HCT116 (cell line): ENCODE results near the gene NRP1. TPM values are rescaled to one million over a fixed set of nuclear protein-coding genes. Genes with fewer than 3 reads are reported as not detected.

ENCODE experiments used
- ATAC-seq: fragments of 200-7000 bp; cut with Tn5 transposase; 2 replicates; pipeline ENCODE4 v1.9.1; 2020; ENCODE audit warnings: mild to moderate bottlenecking, moderate library complexity
- BruUV-seq: library from RNA; stranded (reverse); fragments of 400-500 nt; replicated peaks from 2 replicates; lab custom pipeline; 2021; lab: Mats Ljungman, UMichigan
- CTCF ChIA-PET: fragments of 300-600 bp; sonication (Branson Sonifier 250); formaldehyde crosslinking; loops from one replicate; lab custom pipeline; 2021; ENCODE audit warnings: antibody characterized with exemption; lab: Charles Lee
- POLR2A ChIA-PET: fragments of 300-600, 350-600 bp; sonication (Branson Sonifier 250); formaldehyde crosslinking; loops from one replicate; lab custom pipeline; 2021; ENCODE audit warnings: antibody characterized with exemption; lab: Charles Lee
- RAD21 ChIA-PET, 2 experiments: fragments of 300-600 bp; sonication (Branson Sonifier 250); formaldehyde crosslinking; loops; one replicate each; lab custom pipeline; 2023; ENCODE audit warnings: low total read pairs in 2 of 2; ENCODE audit not compliant: uncharacterized antibody in 2 of 2, unreplicated experiment in 2 of 2, low non-redundant PET in 1 of 2; lab: Charles Lee
- DNase-seq: peaks from one replicate; pipeline ENCODE4 v3.0.0-alpha.2; 2010; ENCODE audit warnings: low read depth, low spot score
- H2AFZ ChIP-seq: fragments of 200-600 bp; shearing (Covaris generic), sonication (generic); 2 replicates; pipeline ENCODE4 v1.6.1; 2017; ENCODE audit warnings: low read depth, mixed run types, mixed read lengths, antibody characterized with exemption, low read length; ENCODE audit not compliant: poor library complexity, severe bottlenecking
- H3K27ac ChIP-seq: 2 replicates; pipeline ENCODE4 v1.5.1; 2012; ENCODE audit warnings: low read depth, low read length
- H3K27me3 ChIP-seq: fragments of 200-600 bp; sonication (generic); 2 replicates; pipeline ENCODE4 v1.6.1; 2016; ENCODE audit warnings: mixed run types, low read length, mixed read lengths; ENCODE audit not compliant: insufficient read depth
- H3K36me3 ChIP-seq, 2 experiments: fragments of 200-500 bp in 1 of 2; fragments of 200-600 bp in 1 of 2; sonication (Bioruptor generic) in 1 of 2; sonication (generic) in 1 of 2; 2 replicates each; pipeline versions ENCODE4 v1.5.1 to v1.6.1; 2014 to 2016; ENCODE audit warnings: low read length in 2 of 2, inconsistent platforms in 1 of 2, mixed read lengths in 1 of 2, mixed run types in 1 of 2; ENCODE audit not compliant: insufficient read depth in 2 of 2, control insufficient read depth in 1 of 2
- H3K4me1 ChIP-seq, 2 experiments: fragments of 200-600 bp in 1 of 2; sonication (generic) in 1 of 2; 2 replicates each; pipeline versions ENCODE4 v1.5.1 to v1.6.1; 2012 to 2017; ENCODE audit warnings: low read length in 2 of 2, inconsistent platforms in 1 of 2, mild to moderate bottlenecking in 1 of 2, mixed read lengths in 1 of 2, mixed run types in 1 of 2, moderate library complexity in 1 of 2; ENCODE audit not compliant: insufficient read depth in 2 of 2, control insufficient read depth in 1 of 2
- H3K4me2 ChIP-seq: fragments of 200-600 bp; sonication (generic); 2 replicates; pipeline ENCODE4 v1.6.1; 2017; ENCODE audit warnings: mixed run types, low read length, mixed read lengths
- H3K4me3 ChIP-seq, 2 experiments: fragments of 200-600 bp in 1 of 2; sonication (generic) in 1 of 2; replicated peaks in 1 of 2; 2 replicates each; pipeline ENCODE4 v1.5.1; 2011 to 2016; ENCODE audit warnings: low read length in 2 of 2, control low read depth in 1 of 2, low read depth in 1 of 2, mild to moderate bottlenecking in 1 of 2, mixed read lengths in 1 of 2, mixed run types in 1 of 2
- H3K79me2 ChIP-seq: fragments of 200-600 bp; sonication (generic); 2 replicates; pipeline ENCODE4 v1.6.1; 2017; ENCODE audit warnings: mild to moderate bottlenecking, mixed run types, low read length, moderate library complexity, mixed read lengths; ENCODE audit not compliant: insufficient read depth
- H3K9ac ChIP-seq: fragments of 200-600 bp; sonication (generic); 2 replicates; pipeline ENCODE4 v1.6.1; 2016; ENCODE audit warnings: low read length, mixed read lengths
- H3K9me2 ChIP-seq: fragments of 200-600 bp; sonication (generic), shearing (Covaris generic); 2 replicates; pipeline ENCODE4 v1.6.1; 2017; ENCODE audit warnings: mixed run types, mild to moderate bottlenecking, moderate library complexity; ENCODE audit not compliant: insufficient read depth
- H3K9me3 ChIP-seq, 2 experiments: fragments of 200-500 bp in 1 of 2; fragments of 200-600 bp in 1 of 2; sonication (Bioruptor generic) in 1 of 2; sonication (generic) in 1 of 2; 2 replicates each; pipeline ENCODE4 v1.6.1; 2014 to 2017; ENCODE audit warnings: low read length in 2 of 2, mixed read lengths in 2 of 2, inconsistent platforms in 1 of 2, low read depth in 1 of 2, mild to moderate bottlenecking in 1 of 2, mixed run types in 1 of 2, moderate library complexity in 1 of 2; ENCODE audit not compliant: control insufficient read depth in 1 of 2, insufficient read depth in 1 of 2
- H4K20me1 ChIP-seq: fragments of 200-600 bp; sonication (generic), shearing (Covaris generic); 2 replicates; pipeline ENCODE4 v1.6.1; 2017; ENCODE audit warnings: mixed run types, mild to moderate bottlenecking, moderate library complexity; ENCODE audit not compliant: insufficient read depth
- CBX3 ChIP-seq: IDR thresholded peaks from 2 replicates; pipeline ENCODE4 v1.6.1; 2012; ENCODE audit warnings: low read depth
- CEBPB ChIP-seq: IDR thresholded peaks from 2 replicates; pipeline ENCODE4 v1.6.1; 2012; ENCODE audit warnings: low read depth
- EGR1 ChIP-seq: IDR thresholded peaks from 2 replicates; pipeline ENCODE4 v1.6.1; 2012; ENCODE audit warnings: low read depth
- ELF1 ChIP-seq: IDR thresholded peaks from 2 replicates; pipeline ENCODE4 v1.6.1; 2012; ENCODE audit warnings: low read depth, borderline replicate concordance
- EZH2 ChIP-seq: fragments of 200-600 bp; sonication (generic); IDR thresholded peaks from 2 replicates; pipeline ENCODE4 v1.6.1; 2017; ENCODE audit warnings: antibody characterized with exemption, mixed run types
- EZH2phosphoT487 ChIP-seq: fragments of 200-600 bp; IDR thresholded peaks from 2 replicates; pipeline ENCODE4 v1.6.1; 2018; ENCODE audit warnings: antibody characterized with exemption, borderline replicate concordance
- JUND ChIP-seq: IDR thresholded peaks from 2 replicates; pipeline ENCODE4 v1.6.1; 2012
- POLR2A ChIP-seq: IDR thresholded peaks from 2 replicates; pipeline ENCODE4 v1.7.0; 2011; ENCODE audit warnings: borderline replicate concordance; ENCODE audit not compliant: insufficient read depth, insufficient read length; ENCODE audit errors: extremely low read depth
- SIN3A ChIP-seq: IDR thresholded peaks from 2 replicates; pipeline ENCODE4 v1.6.1; 2012; ENCODE audit warnings: low read depth
- ZFX ChIP-seq: fragments of 450-650 bp; IDR thresholded peaks from 2 replicates; pipeline ENCODE4 v1.6.1; 2017
- ZNF274 ChIP-seq: fragments of 200-500 bp; sonication (Bioruptor generic); IDR thresholded peaks from 2 replicates; pipeline ENCODE4 v1.6.1; 2014; ENCODE audit warnings: mild to moderate bottlenecking, low read depth, low read length, inconsistent platforms
- intact Hi-C: fragments of 100-400 bp; cut with micrococcal nuclease; formaldehyde crosslinking; loops from 2 replicates; pipeline ENCODE4 v1.10.0; 2022
- total RNA-seq: library from RNA; stranded (reverse); gene quantifications from one replicate; pipeline ENCODE4 v1.2.1, GENCODE V29; 2021; ENCODE audit not compliant: unreplicated experiment
- TF ChIP-seq, protein P1 (sequence below): IDR thresholded peaks from 2 replicates; pipeline ENCODE4 v1.6.1; 2011; ENCODE audit warnings: mild to moderate bottlenecking, low read length, moderate library complexity; ENCODE audit not compliant: insufficient replicate concordance; ENCODE audit errors: extremely low read depth
- TF ChIP-seq, protein P2 (sequence below): IDR thresholded peaks from 2 replicates; pipeline ENCODE4 v1.6.1; 2012

Gene NRP1
- total RNA-seq, 1 experiment from 2014 or later: 3.8 TPM

DNA sequence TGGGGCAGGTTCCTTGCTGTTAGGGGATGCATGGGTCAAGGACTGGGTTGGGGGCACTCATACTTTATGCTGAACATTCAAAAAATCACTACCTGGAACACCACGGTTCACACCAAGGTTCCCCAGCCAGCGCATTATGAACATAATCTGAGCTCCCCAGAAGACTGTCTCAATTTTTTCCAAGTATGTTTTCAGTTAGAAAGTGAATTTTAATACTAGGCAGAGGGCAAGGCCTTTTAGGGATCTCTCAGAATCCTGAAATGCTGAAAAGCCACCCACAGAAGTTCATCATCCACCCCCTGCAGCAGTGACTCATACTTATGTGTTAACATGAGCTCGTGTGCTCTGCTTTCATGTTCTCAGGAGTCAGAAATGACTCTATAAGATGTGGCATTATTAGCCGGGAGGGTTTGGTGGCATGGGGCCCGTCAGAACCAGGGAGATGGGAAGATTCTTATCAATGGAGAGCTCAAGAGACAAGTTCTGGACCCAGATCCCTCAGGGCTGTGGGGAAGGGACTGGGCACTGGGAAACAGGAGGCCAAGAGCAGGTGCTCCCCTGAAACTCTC lies 191.2 kb downstream of the NRP1 start (continued):
- TF ChIP-seq, protein P1, sequence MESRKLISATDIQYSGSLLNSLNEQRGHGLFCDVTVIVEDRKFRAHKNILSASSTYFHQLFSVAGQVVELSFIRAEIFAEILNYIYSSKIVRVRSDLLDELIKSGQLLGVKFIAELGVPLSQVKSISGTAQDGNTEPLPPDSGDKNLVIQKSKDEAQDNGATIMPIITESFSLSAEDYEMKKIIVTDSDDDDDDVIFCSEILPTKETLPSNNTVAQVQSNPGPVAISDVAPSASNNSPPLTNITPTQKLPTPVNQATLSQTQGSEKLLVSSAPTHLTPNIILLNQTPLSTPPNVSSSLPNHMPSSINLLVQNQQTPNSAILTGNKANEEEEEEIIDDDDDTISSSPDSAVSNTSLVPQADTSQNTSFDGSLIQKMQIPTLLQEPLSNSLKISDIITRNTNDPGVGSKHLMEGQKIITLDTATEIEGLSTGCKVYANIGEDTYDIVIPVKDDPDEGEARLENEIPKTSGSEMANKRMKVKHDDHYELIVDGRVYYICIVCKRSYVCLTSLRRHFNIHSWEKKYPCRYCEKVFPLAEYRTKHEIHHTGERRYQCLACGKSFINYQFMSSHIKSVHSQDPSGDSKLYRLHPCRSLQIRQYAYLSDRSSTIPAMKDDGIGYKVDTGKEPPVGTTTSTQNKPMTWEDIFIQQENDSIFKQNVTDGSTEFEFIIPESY: no peak
- TF ChIP-seq ELF1: no peak
- TF ChIP-seq, all 23 proteins: peak for 7

DNA sequence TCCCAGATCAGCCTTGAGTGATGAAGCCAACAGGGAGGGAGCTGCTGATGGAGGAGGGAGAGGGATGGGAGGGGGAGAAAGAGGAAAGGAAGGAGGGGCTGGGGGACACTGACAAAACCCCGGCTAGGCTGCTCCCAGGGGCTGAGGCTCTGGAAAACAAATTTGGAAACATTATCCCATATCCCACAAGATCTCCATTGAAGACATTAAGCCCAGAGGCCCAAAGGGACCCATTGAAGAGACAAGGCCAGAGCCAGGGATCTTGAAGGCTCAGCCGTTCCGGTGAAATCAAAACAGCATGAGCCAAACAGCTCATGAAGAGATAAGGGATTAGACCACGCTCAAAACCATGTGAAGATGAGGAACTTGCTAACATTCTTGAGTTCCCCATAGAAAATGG lies 192.2 kb downstream of the NRP1 start:
- Histone ChIP-seq H3K4me3 (no peak overlapping the region), H3K36me3 (no peaks in the 10 kb centered on the region), H3K27me3 (no peaks in the 10 kb centered on the region), H2AFZ (no peak overlapping the region), H3K79me2 (no peaks in the 10 kb centered on the region), H4K20me1 (no peaks in the 10 kb centered on the region), H3K9ac (no peak overlapping the region), H3K9me3 (no peaks in the 10 kb centered on the region), H3K9me2 (no peaks in the 10 kb centered on the region), H3K4me2 (no peak overlapping the region), H3K4me1 (peaks cover 27 to 59% of the 10 kb centered on the region in 2 experiments), H3K27ac (no peak overlapping the region)
- DNase-seq (no peak), ATAC-seq (no peak)
- CTCF ChIA-PET: interaction anchor here (2.2 kb wide), 1 partner anchor 26 kb away, joined by 6 read pairs; no protein-coding TSS in a partner anchor
- TF ChIP-seq EGR1 (no peak), SIN3A (no peak), ELF1 (no peak), ZFX (no peak), CEBPB (no peak), CBX3 (no peak), EZH2phosphoT487 (no peak), JUND (no peak), EZH2 (no peak), ZNF274 (no peak), POLR2A (no peak)
- TF ChIP-seq, protein P2, sequence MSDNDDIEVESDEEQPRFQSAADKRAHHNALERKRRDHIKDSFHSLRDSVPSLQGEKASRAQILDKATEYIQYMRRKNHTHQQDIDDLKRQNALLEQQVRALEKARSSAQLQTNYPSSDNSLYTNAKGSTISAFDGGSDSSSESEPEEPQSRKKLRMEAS: no peak
- RAD21 ChIA-PET: no interaction called here
- intact Hi-C loops: no loop called here
- POLR2A ChIA-PET: interaction anchor here (1.5 kb wide), 1 partner anchor 8 kb away, joined by 6 read pairs; no protein-coding TSS in a partner anchor
- BruUV-seq: no TSS peak
